Esophagus squamous epithelium (tissue), 4 donors: ENCODE measurements around the gene PMM1.

Source experiments
- CTCF ChIP-seq, 6 experiments: fragments of 450-650 bp in 4 of 6; fragments of 200-600 bp in 2 of 6; sonication (generic) in 2 of 6; IDR thresholded peaks; one replicate each; pipeline ENCODE4 v1.5.1; 2016 to 2019; ENCODE audit warnings: antibody characterized with exemption in 6 of 6, mild to moderate bottlenecking in 4 of 6, moderate library complexity in 4 of 6
- POLR2A ChIP-seq, 4 donors: fragments of 450-650 bp; IDR thresholded peaks; one replicate each; pipeline ENCODE4 v1.6.1; 2017; ENCODE audit warnings: antibody characterized with exemption in 4 of 4, mild to moderate bottlenecking in 4 of 4, moderate library complexity in 3 of 4

- no peak for TF ChIP-seq CTCF (IDR thresholded peaks at IDR 0.05)
- no peak for TF ChIP-seq POLR2A (IDR thresholded peaks at IDR 0.05)
These were observed 14.1 kb downstream of the PMM1 start for GRCh38 chr22:41575533-41575932.
